Spleen (tissue), 7 donors: ENCODE results near the gene PPL.

Source experiments
- CTCF ChIP-seq, 11 experiments: fragments of 200-600 bp in 7 of 11; fragments of 450-650 bp in 4 of 11; sonication (generic) in 4 of 11; IDR thresholded peaks in 8 of 11; conservative IDR thresholded peaks in 3 of 11; 1 replicate in 7 of 11; 2 replicates in 4 of 11; pipeline versions ENCODE4 v1.4.0 to v1.8.0; 2016 to 2021; ENCODE audit warnings: antibody characterized with exemption in 11 of 11, inconsistent platforms in 4 of 11, mild to moderate bottlenecking in 1 of 11
- POLR2AphosphoS5 ChIP-seq, 3 donors: sonication (generic); formaldehyde crosslinking; IDR thresholded peaks; one replicate each; pipeline ENCODE4 v1.5.1; 2017; ENCODE audit warnings: antibody characterized with exemption in 3 of 3
- donor health status: DM: no; HTN: no; CAD: no; lungs with moderate emphysema.
- donor health status: DM: no; HTN: no; CAD: no.
- donor health status: DM: no; HTN: no; CAD: no.

- TF ChIP-seq POLR2AphosphoS5 (IDR thresholded peaks at IDR 0.05) (no peak), CTCF (IDR thresholded peaks at IDR 0.05 in 8 of 11, conservative IDR thresholded peaks at IDR 0.05 in 3 of 11) (no peak)
These were observed 81.6 kb downstream of the PPL start for GRCh38 chr16:4855371-4855770.
